ENCODE measurements around the gene CHD5.

DNA sequence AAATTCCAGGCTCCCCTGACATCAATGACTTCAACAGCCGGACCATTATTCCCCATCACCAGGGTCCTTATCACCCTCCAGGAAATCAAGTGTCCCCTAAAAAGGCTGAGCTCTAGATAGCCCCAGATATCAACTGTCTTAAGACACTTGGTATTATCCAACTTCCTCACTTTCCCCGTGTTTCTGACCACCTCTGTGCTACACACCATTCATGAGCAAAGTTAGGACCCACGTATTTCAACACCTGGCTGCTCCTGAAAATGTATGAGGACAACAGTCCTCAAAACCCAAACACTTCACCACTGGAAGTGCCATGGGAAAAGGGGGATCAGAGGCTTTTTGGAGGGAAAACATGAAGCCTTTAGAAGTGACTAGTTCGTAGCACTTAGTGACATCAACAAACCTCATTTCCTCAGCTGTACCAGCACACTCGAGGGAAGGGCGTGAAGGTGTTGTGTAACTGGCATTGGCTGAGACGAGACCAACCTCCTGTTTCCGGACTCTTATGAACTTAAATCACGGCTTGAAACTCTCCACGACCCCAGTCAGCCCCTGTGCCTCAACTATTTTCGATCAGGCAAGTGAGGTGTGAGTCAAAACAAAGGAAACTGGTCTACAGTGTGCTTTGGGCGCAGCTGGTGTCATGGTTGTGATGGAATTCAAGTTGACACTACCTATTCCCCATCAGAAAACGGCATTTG lies 4.1 kb upstream of the CHD5 start:
- TF ChIP-seq, protein P1, sequence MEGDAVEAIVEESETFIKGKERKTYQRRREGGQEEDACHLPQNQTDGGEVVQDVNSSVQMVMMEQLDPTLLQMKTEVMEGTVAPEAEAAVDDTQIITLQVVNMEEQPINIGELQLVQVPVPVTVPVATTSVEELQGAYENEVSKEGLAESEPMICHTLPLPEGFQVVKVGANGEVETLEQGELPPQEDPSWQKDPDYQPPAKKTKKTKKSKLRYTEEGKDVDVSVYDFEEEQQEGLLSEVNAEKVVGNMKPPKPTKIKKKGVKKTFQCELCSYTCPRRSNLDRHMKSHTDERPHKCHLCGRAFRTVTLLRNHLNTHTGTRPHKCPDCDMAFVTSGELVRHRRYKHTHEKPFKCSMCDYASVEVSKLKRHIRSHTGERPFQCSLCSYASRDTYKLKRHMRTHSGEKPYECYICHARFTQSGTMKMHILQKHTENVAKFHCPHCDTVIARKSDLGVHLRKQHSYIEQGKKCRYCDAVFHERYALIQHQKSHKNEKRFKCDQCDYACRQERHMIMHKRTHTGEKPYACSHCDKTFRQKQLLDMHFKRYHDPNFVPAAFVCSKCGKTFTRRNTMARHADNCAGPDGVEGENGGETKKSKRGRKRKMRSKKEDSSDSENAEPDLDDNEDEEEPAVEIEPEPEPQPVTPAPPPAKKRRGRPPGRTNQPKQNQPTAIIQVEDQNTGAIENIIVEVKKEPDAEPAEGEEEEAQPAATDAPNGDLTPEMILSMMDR (IDR thresholded peaks at IDR 0.05 in 4 of 5, conservative IDR thresholded peaks at IDR 0.05 in 1 of 5) = no peak
- no peak for TF ChIP-seq POLR2A (IDR thresholded peaks at IDR 0.05)

All from gastrocnemius medialis (tissue), 4 donors.